ENCODE results near the gene KCNQ5. TPM values are rescaled to one million over a fixed set of nuclear protein-coding genes. Genes with fewer than 3 reads are reported as not detected.

KCNQ5 gene
- total RNA-seq, 1 experiment from 2014 or later, result 0.07 TPM

GRCh38 chr6:72792692-72793091, 170.8 kb downstream of the KCNQ5 start:
- Mint-ChIP-seq H3K9me3 (no peaks in the 10 kb centered on the region), H3K4me3 (no peak overlapping the region), H3K27ac (no peak overlapping the region), H3K36me3 (ENCODE audit: insufficient read depth in 1 of 3, low read depth in 3 of 3) (no peaks in the 10 kb centered on the region), H3K27me3 (ENCODE audit: low read depth) (no peaks in the 10 kb centered on the region), H3K4me1 (0 out of 4 replicates have a peak, but pooled peaks cover 0 to 2% of the 10 kb centered on the region in 2 experiments)
- no peaks in the 10 kb centered on the region for H3K9me3 ChIP-seq (ENCODE audit: control insufficient read depth, low read depth, low read length)
- no peak overlapping the region for H3K18ac ChIP-seq (ENCODE audit: insufficient read length, low read depth, low read length)
- no peak overlapping the region for H2BK120ac ChIP-seq (ENCODE audit: low read depth, low read length, poor library complexity, severe bottlenecking)
- no peak overlapping the region for H4K5ac ChIP-seq (ENCODE audit: insufficient read length, low read depth, low read length)
- no peak overlapping the region for H2BK15ac ChIP-seq (ENCODE audit: low read depth, low read length)
- H2BK12ac ChIP-seq (ENCODE audit: insufficient read length, low read depth, low read length), result no peak overlapping the region
- H2AFZ ChIP-seq (ENCODE audit: low read length), result no peak overlapping the region
- no peaks in the 10 kb centered on the region; the same call in 1 of the 2 replicates for H3K4me1 ChIP-seq (ENCODE audit: insufficient read depth, low read length)
- H3K27ac ChIP-seq (ENCODE audit: insufficient read length, low read depth, low read length), result no peak overlapping the region
- H2AK5ac ChIP-seq (ENCODE audit: insufficient read length, low read length), result no peak overlapping the region
- H3K23me2 ChIP-seq (ENCODE audit: insufficient read length, low read depth, low read length, poor library complexity, severe bottlenecking), result no peaks in the 10 kb centered on the region
- no peak for DNase-seq
- no peaks in the 10 kb centered on the region for H3K79me1 ChIP-seq (ENCODE audit: insufficient read depth, low read depth, low read length, poor library complexity, severe bottlenecking)
- no peak overlapping the region for H3K9ac ChIP-seq (ENCODE audit: extremely low read depth, insufficient read length, low read length)
- WGBS (ENCODE audit: extremely low coverage, insufficient read length, low lambda C conversion rate), result no CpG with 5 or more reads among the region's 1 CpG
- H2BK5ac ChIP-seq (ENCODE audit: insufficient read length, low read length), result no peak overlapping the region
- H3K23ac ChIP-seq (ENCODE audit: insufficient read length, low read depth, low read length), result no peak overlapping the region
- TF ChIP-seq CTCF (conservative IDR thresholded peaks at IDR 0.05), result no peak
- H3K14ac ChIP-seq (ENCODE audit: insufficient read depth, low read length), result no peak overlapping the region
- no peak overlapping the region for H3T11ph ChIP-seq (ENCODE audit: low read length)
- H3K56ac ChIP-seq (ENCODE audit: insufficient read length, low read depth, low read length), result no peak overlapping the region
- no peak overlapping the region for H3K4me2 ChIP-seq (ENCODE audit: insufficient read depth, insufficient read length, low read length)
- no peak overlapping the region for H4K8ac ChIP-seq (replicated peaks; ENCODE audit: insufficient read length, low read depth, low read length)
- H2BK20ac ChIP-seq (ENCODE audit: low read depth, low read length, poor library complexity, severe bottlenecking), result no peak overlapping the region
- no peaks in the 10 kb centered on the region for H3K79me2 ChIP-seq (ENCODE audit: insufficient read depth, low read length)
- H3K4ac ChIP-seq (ENCODE audit: low read depth, low read length), result no peak overlapping the region
- no peaks in the 10 kb centered on the region for H4K20me1 ChIP-seq (ENCODE audit: control insufficient read depth, insufficient read depth, insufficient read length)
- H4K91ac ChIP-seq (ENCODE audit: insufficient read length, low read depth, low read length), result no peak overlapping the region
- H3K27me3 ChIP-seq (ENCODE audit: insufficient read depth, low read length), result no peaks in the 10 kb centered on the region

Measured in H9 (cell line).